ENCODE results near the gene CHST12.

GRCh38 chr7:2379821-2380450 lies 23.5 kb upstream of the CHST12 start:
- TF ChIP-seq POLR2A (IDR thresholded peaks at IDR 0.05; ENCODE audit: low read depth, low read length) (no peak), POLR2AphosphoS5 (IDR thresholded peaks at IDR 0.05; ENCODE audit: low read depth, low read length) (no peak), TAF1 (IDR thresholded peaks at IDR 0.05; ENCODE audit: low read depth, low read length) (no peak)
